CD1c-positive myeloid dendritic cell (primary cell): Measurements from ENCODE around the gene ADGRG1.
"Not testable (repeated sequence)": the region's sequence is repeated elsewhere in the genome, so short reads cannot be mapped to it uniquely, and the experiment has no call there.

Experiments used
- DNase-seq: peaks from one replicate; pipeline ENCODE4 v3.0.0-alpha.2; 2016; ENCODE audit errors: extremely low spot score

ADGRG1 gene

GRCh38 chr16:57666353-57667047 is 38.1 kb downstream of the ADGRG1 start:
- no peak for DNase-seq

- DNase-seq, result no peak
Observed at GRCh38 chr16:57667048-57667525, 38.7 kb downstream of the ADGRG1 start.

GRCh38 chr16:57667526-57668262 is 39.3 kb downstream of the ADGRG1 start:
- DNase-seq, result peak; percentile 91

GRCh38 chr16:57668263-57668571 is 39.8 kb downstream of the ADGRG1 start, which contains the start of gene ADGRG3:
ADGRG3 (plus strand) TSS chr16:57668306; CDS start chr16:57668348, 42 bp downstream.
- DNase-seq, result no peak

- no peak for DNase-seq
Observed at GRCh38 chr16:57668630-57669475, 40.4 kb downstream of the ADGRG1 start.

GRCh38 chr16:57669476-57670162 is 41.2 kb downstream of the ADGRG1 start:
- DNase-seq, result no peak

- DNase-seq, result no peak
Observed at GRCh38 chr16:57670196-57670595, 41.8 kb downstream of the ADGRG1 start.

GRCh38 chr16:57671451-57671850 is 43.0 kb downstream of the ADGRG1 start:
- not testable (repeated sequence) for DNase-seq

- DNase-seq, result no peak
Observed at GRCh38 chr16:57672416-57672815, 44.0 kb downstream of the ADGRG1 start.

GRCh38 chr16:57672824-57673223 is 44.4 kb downstream of the ADGRG1 start:
- no peak for DNase-seq

GRCh38 chr16:57675741-57676551 is 47.5 kb downstream of the ADGRG1 start:
- no peak for DNase-seq

- no peak for DNase-seq
Observed at GRCh38 chr16:57676553-57677085, 48.2 kb downstream of the ADGRG1 start.

- no peak for DNase-seq
Observed at GRCh38 chr16:57677622-57678369, 49.4 kb downstream of the ADGRG1 start.

- no peak for DNase-seq
Observed at GRCh38 chr16:57679016-57679415, 50.6 kb downstream of the ADGRG1 start.

GRCh38 chr16:57679767-57680482 is 51.5 kb downstream of the ADGRG1 start:
- no peak for DNase-seq

- no peak for DNase-seq
Observed at GRCh38 chr16:57680842-57681375, 52.5 kb downstream of the ADGRG1 start.

- no peak for DNase-seq
Observed at GRCh38 chr16:57681950-57682728, 53.7 kb downstream of the ADGRG1 start.
